Vagina (tissue), 2 donors: ENCODE measurements around the gene DDX10.

Source experiments
- CTCF ChIP-seq, 3 experiments: fragments of 450-650 bp in 2 of 3; fragments of 200-600 bp in 1 of 3; sonication (generic) in 1 of 3; IDR thresholded peaks; one replicate each; pipeline ENCODE4 v1.5.1; 2017 to 2019; ENCODE audit warnings: antibody characterized with exemption in 3 of 3, mild to moderate bottlenecking in 2 of 3, moderate library complexity in 2 of 3
- POLR2AphosphoS5 ChIP-seq, 2 donors: sonication (generic); formaldehyde crosslinking; IDR thresholded peaks; one replicate each; pipeline ENCODE4 v1.9.0; 2017; ENCODE audit warnings: antibody characterized with exemption in 2 of 2, mild to moderate bottlenecking in 2 of 2, low read depth in 1 of 2; ENCODE audit not compliant: insufficient read depth in 1 of 2

GRCh38 chr11:108620958-108621772, 43.7 kb upstream of the DDX10 start:
- no peak for TF ChIP-seq POLR2AphosphoS5 (IDR thresholded peaks at IDR 0.05; ENCODE audit: insufficient read depth in 1 of 2, low read depth in 1 of 2)
- no peak for TF ChIP-seq CTCF (IDR thresholded peaks at IDR 0.05)
